ENCODE data around the gene GPRC5D. TPM values are rescaled to one million over a fixed set of nuclear protein-coding genes. Genes with fewer than 3 reads are reported as not detected.

Gene GPRC5D
- total and polyA plus RNA-seq, 9 of the 15 experiments (the other 6 are each of a cell fraction or from before 2014, with no cell fraction given) = 1.0 to 1.1 TPM; not detected in 7

DNA sequence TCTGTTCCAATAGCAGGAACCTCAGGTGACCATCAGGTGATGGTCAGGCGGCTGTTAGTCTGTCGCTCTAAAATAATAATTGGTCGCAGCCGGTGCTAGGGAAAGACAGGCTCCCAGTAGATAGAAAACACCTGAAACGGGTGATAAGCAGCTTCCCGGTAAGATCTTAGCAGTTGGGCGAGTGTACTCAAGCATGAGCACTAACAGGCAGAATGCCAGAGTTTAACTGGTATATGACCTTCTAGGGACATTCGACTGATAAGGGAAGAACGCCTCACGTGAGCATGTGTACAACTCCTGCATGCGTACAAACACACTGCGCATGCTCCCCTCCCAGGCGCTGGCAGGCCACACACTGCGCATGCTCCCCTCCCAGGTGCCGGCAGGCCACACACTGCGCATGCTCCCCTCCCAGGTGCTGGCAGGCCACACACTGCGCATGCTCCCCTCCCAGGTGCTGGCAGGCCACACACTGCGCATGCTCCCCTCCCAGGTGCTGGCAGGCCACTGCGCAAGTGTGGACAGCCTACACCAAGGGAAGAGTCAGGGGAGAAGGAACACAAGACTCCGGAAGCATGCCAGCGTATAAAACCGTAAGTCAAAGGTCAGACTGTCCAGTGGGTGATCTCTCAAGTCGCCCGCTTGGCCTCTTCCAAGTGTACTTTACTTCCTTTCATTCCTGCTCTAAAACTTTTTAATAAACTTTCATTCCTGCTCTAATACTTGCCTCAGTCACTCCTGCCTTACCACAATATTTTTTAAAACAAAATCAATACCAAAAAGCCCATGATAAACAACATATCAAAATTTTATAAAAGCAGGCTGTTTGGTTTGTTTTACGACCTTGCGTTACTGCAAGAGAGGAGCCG is 24.5 kb downstream of the GPRC5D start (continued):
- TF ChIP-seq, protein P1, sequence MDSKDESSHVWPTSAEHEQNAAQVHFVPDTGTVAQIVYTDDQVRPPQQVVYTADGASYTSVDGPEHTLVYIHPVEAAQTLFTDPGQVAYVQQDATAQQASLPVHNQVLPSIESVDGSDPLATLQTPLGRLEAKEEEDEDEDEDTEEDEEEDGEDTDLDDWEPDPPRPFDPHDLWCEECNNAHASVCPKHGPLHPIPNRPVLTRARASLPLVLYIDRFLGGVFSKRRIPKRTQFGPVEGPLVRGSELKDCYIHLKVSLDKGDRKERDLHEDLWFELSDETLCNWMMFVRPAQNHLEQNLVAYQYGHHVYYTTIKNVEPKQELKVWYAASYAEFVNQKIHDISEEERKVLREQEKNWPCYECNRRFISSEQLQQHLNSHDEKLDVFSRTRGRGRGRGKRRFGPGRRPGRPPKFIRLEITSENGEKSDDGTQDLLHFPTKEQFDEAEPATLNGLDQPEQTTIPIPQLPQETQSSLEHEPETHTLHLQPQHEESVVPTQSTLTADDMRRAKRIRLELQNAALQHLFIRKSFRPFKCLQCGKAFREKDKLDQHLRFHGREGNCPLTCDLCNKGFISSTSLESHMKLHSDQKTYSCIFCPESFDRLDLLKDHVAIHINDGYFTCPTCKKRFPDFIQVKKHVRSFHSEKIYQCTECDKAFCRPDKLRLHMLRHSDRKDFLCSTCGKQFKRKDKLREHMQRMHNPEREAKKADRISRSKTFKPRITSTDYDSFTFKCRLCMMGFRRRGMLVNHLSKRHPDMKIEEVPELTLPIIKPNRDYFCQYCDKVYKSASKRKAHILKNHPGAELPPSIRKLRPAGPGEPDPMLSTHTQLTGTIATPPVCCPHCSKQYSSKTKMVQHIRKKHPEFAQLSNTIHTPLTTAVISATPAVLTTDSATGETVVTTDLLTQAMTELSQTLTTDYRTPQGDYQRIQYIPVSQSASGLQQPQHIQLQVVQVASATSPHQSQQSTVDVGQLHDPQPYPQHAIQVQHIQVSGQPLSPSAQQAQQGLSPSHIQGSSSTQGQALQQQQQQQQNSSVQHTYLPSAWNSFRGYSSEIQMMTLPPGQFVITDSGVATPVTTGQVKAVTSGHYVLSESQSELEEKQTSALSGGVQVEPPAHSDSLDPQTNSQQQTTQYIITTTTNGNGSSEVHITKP (IDR thresholded peaks at IDR 0.05; ENCODE audit: partially characterized antibody) = peak; percentile 84
- TF ChIP-seq CSDE1 (IDR thresholded peaks at IDR 0.05) = no peak
- peak; percentile 87 for TF ChIP-seq POLR2H (tag; IDR thresholded peaks at IDR 0.05; ENCODE audit: low read depth)
- TF ChIP-seq, protein P2, sequence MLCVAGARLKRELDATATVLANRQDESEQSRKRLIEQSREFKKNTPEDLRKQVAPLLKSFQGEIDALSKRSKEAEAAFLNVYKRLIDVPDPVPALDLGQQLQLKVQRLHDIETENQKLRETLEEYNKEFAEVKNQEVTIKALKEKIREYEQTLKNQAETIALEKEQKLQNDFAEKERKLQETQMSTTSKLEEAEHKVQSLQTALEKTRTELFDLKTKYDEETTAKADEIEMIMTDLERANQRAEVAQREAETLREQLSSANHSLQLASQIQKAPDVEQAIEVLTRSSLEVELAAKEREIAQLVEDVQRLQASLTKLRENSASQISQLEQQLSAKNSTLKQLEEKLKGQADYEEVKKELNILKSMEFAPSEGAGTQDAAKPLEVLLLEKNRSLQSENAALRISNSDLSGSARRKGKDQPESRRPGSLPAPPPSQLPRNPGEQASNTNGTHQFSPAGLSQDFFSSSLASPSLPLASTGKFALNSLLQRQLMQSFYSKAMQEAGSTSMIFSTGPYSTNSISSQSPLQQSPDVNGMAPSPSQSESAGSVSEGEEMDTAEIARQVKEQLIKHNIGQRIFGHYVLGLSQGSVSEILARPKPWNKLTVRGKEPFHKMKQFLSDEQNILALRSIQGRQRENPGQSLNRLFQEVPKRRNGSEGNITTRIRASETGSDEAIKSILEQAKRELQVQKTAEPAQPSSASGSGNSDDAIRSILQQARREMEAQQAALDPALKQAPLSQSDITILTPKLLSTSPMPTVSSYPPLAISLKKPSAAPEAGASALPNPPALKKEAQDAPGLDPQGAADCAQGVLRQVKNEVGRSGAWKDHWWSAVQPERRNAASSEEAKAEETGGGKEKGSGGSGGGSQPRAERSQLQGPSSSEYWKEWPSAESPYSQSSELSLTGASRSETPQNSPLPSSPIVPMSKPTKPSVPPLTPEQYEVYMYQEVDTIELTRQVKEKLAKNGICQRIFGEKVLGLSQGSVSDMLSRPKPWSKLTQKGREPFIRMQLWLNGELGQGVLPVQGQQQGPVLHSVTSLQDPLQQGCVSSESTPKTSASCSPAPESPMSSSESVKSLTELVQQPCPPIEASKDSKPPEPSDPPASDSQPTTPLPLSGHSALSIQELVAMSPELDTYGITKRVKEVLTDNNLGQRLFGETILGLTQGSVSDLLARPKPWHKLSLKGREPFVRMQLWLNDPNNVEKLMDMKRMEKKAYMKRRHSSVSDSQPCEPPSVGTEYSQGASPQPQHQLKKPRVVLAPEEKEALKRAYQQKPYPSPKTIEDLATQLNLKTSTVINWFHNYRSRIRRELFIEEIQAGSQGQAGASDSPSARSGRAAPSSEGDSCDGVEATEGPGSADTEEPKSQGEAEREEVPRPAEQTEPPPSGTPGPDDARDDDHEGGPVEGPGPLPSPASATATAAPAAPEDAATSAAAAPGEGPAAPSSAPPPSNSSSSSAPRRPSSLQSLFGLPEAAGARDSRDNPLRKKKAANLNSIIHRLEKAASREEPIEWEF (CRISPR knock-in tag; IDR thresholded peaks at IDR 0.05) = no peak
- TF ChIP-seq, protein P3, sequence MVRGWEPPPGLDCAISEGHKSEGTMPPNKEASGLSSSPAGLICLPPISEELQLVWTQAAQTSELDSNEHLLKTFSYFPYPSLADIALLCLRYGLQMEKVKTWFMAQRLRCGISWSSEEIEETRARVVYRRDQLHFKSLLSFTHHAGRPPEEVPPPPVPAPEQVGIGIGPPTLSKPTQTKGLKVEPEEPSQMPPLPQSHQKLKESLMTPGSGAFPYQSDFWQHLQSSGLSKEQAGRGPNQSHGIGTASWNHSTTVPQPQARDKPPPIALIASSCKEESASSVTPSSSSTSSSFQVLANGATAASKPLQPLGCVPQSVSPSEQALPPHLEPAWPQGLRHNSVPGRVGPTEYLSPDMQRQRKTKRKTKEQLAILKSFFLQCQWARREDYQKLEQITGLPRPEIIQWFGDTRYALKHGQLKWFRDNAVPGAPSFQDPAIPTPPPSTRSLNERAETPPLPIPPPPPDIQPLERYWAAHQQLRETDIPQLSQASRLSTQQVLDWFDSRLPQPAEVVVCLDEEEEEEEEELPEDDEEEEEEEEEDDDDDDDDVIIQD (CRISPR knock-in tag; IDR thresholded peaks at IDR 0.05) = no peak
- no peak for TF ChIP-seq TBL1XR1 (IDR thresholded peaks at IDR 0.05; ENCODE audit: low read length in 2 of 2)
- no peak for TF ChIP-seq HNRNPH1 (optimal IDR thresholded peaks at IDR 0.05; ENCODE audit: low read depth, low read length)
- TF ChIP-seq NR4A1 (CRISPR knock-in tag; IDR thresholded peaks at IDR 0.05) = no peak
- no peak for TF ChIP-seq NR4A1 (tag; IDR thresholded peaks at IDR 0.05)
- no peak for TF ChIP-seq DNMT1 (IDR thresholded peaks at IDR 0.05)
- TF ChIP-seq ZNF239 (CRISPR knock-in tag; IDR thresholded peaks at IDR 0.05) = no peak
- TF ChIP-seq, protein P4, sequence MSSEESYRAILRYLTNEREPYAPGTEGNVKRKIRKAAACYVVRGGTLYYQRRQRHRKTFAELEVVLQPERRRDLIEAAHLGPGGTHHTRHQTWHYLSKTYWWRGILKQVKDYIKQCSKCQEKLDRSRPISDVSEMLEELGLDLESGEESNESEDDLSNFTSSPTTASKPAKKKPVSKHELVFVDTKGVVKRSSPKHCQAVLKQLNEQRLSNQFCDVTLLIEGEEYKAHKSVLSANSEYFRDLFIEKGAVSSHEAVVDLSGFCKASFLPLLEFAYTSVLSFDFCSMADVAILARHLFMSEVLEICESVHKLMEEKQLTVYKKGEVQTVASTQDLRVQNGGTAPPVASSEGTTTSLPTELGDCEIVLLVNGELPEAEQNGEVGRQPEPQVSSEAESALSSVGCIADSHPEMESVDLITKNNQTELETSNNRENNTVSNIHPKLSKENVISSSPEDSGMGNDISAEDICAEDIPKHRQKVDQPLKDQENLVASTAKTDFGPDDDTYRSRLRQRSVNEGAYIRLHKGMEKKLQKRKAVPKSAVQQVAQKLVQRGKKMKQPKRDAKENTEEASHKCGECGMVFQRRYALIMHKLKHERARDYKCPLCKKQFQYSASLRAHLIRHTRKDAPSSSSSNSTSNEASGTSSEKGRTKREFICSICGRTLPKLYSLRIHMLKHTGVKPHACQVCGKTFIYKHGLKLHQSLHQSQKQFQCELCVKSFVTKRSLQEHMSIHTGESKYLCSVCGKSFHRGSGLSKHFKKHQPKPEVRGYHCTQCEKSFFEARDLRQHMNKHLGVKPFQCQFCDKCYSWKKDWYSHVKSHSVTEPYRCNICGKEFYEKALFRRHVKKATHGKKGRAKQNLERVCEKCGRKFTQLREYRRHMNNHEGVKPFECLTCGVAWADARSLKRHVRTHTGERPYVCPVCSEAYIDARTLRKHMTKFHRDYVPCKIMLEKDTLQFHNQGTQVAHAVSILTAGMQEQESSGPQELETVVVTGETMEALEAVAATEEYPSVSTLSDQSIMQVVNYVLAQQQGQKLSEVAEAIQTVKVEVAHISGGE (CRISPR knock-in tag; IDR thresholded peaks at IDR 0.05) = peak in 1 of 3 experiments; percentile 56; a peak in 1 of 6 replicates
